ENCODE data around the gene JDP2. TPM values are rescaled to one million over a fixed set of nuclear protein-coding genes. Genes with fewer than 3 reads are reported as not detected.

The JDP2 gene
- total RNA-seq, 1 experiment from 2014 or later, result 23.3 TPM

DNA sequence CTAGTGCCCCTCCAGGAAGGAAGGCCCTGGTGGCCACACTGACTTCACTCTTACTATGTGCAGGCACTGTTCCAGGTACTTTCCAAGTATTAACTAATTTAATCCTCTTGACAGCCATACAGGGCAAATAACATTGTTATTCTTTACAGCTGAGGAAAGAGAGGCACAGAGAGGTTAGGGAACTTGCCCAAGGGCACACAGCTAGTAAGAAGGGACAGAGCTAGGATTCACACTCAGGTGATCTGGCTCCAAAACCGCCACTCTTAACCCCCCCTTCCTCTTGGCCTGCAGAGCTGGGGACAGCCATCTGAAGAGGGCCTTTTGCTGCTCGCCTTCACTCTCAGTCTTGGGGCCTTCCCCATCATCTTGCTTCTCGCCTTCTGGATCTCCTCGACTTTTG lies 4.0 kb downstream of the JDP2 start (continued):
- TF ChIP-seq, protein P1, sequence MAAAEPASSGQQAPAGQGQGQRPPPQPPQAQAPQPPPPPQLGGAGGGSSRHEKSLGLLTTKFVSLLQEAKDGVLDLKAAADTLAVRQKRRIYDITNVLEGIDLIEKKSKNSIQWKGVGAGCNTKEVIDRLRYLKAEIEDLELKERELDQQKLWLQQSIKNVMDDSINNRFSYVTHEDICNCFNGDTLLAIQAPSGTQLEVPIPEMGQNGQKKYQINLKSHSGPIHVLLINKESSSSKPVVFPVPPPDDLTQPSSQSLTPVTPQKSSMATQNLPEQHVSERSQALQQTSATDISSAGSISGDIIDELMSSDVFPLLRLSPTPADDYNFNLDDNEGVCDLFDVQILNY (CRISPR knock-in tag; IDR thresholded peaks at IDR 0.05), result no peak
- TF ChIP-seq PREB (CRISPR knock-in tag; IDR thresholded peaks at IDR 0.05; ENCODE audit: borderline replicate concordance) (no peak), SMAD3 (CRISPR knock-in tag; IDR thresholded peaks at IDR 0.05; ENCODE audit: borderline replicate concordance) (no peak), MYBL2 (CRISPR knock-in tag; IDR thresholded peaks at IDR 0.05) (no peak), NFATC4 (CRISPR knock-in tag; IDR thresholded peaks at IDR 0.05) (no peak), ESRRA (CRISPR knock-in tag; IDR thresholded peaks at IDR 0.05; ENCODE audit: borderline replicate concordance) (no peak), ZNF512 (CRISPR knock-in tag; IDR thresholded peaks at IDR 0.05; ENCODE audit: borderline replicate concordance) (no peak)
- TF ChIP-seq, protein P2, sequence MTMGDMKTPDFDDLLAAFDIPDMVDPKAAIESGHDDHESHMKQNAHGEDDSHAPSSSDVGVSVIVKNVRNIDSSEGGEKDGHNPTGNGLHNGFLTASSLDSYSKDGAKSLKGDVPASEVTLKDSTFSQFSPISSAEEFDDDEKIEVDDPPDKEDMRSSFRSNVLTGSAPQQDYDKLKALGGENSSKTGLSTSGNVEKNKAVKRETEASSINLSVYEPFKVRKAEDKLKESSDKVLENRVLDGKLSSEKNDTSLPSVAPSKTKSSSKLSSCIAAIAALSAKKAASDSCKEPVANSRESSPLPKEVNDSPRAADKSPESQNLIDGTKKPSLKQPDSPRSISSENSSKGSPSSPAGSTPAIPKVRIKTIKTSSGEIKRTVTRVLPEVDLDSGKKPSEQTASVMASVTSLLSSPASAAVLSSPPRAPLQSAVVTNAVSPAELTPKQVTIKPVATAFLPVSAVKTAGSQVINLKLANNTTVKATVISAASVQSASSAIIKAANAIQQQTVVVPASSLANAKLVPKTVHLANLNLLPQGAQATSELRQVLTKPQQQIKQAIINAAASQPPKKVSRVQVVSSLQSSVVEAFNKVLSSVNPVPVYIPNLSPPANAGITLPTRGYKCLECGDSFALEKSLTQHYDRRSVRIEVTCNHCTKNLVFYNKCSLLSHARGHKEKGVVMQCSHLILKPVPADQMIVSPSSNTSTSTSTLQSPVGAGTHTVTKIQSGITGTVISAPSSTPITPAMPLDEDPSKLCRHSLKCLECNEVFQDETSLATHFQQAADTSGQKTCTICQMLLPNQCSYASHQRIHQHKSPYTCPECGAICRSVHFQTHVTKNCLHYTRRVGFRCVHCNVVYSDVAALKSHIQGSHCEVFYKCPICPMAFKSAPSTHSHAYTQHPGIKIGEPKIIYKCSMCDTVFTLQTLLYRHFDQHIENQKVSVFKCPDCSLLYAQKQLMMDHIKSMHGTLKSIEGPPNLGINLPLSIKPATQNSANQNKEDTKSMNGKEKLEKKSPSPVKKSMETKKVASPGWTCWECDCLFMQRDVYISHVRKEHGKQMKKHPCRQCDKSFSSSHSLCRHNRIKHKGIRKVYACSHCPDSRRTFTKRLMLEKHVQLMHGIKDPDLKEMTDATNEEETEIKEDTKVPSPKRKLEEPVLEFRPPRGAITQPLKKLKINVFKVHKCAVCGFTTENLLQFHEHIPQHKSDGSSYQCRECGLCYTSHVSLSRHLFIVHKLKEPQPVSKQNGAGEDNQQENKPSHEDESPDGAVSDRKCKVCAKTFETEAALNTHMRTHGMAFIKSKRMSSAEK (CRISPR knock-in tag; IDR thresholded peaks at IDR 0.05; ENCODE audit: borderline replicate concordance), result no peak

DNA sequence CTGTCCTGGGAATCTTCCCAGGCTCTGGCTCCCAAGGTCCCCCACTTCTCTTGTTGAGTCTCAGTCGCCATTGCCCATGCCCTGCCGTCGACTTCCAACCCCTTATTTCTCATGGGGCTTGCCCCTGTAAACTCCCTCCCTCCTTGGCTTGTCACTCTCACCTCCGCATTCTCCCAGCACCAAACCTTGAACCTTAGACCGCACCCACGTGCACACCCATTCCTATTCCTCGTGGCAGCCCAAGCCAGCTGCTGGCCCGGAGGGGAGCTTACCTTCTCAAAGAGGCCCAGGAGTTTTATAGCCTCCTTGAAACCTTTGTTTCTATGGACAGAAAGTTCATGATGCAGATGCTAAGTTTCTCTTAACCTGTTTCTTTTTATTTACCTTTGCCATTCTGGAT lies 4.6 kb downstream of the JDP2 start:
- TF ChIP-seq SMAD3 (CRISPR knock-in tag; IDR thresholded peaks at IDR 0.05; ENCODE audit: borderline replicate concordance), result no peak
- no peak for TF ChIP-seq IRF2 (CRISPR knock-in tag; IDR thresholded peaks at IDR 0.05; ENCODE audit: borderline replicate concordance, low read depth)
- no peak for TF ChIP-seq CDX4 (CRISPR knock-in tag; IDR thresholded peaks at IDR 0.05; ENCODE audit: borderline replicate concordance)
- TF ChIP-seq SP1 (CRISPR knock-in tag; conservative IDR thresholded peaks at IDR 0.05), result no peak
- TF ChIP-seq KAT7 (CRISPR knock-in tag; IDR thresholded peaks at IDR 0.05; ENCODE audit: borderline replicate concordance), result no peak
- no peak for TF ChIP-seq CREM (CRISPR knock-in tag; IDR thresholded peaks at IDR 0.05)
- TF ChIP-seq ZNF425 (CRISPR knock-in tag; conservative IDR thresholded peaks at IDR 0.05), result no peak
- no peak for TF ChIP-seq ELF4 (CRISPR knock-in tag; IDR thresholded peaks at IDR 0.05; ENCODE audit: low read depth)
- TF ChIP-seq JAZF1 (CRISPR knock-in tag; IDR thresholded peaks at IDR 0.05), result no peak
- TF ChIP-seq ZNF423 (CRISPR knock-in tag; IDR thresholded peaks at IDR 0.05), result no peak
- no peak for TF ChIP-seq ZNF232 (CRISPR knock-in tag; IDR thresholded peaks at IDR 0.05)
- no peak for TF ChIP-seq ZBTB21 (CRISPR knock-in tag; IDR thresholded peaks at IDR 0.05; ENCODE audit: borderline replicate concordance)
- TF ChIP-seq FOXP1 (CRISPR knock-in tag; IDR thresholded peaks at IDR 0.05; ENCODE audit: borderline replicate concordance), result no peak
- TF ChIP-seq SMAD4 (CRISPR knock-in tag; IDR thresholded peaks at IDR 0.05), result no peak
- TF ChIP-seq, protein P3, sequence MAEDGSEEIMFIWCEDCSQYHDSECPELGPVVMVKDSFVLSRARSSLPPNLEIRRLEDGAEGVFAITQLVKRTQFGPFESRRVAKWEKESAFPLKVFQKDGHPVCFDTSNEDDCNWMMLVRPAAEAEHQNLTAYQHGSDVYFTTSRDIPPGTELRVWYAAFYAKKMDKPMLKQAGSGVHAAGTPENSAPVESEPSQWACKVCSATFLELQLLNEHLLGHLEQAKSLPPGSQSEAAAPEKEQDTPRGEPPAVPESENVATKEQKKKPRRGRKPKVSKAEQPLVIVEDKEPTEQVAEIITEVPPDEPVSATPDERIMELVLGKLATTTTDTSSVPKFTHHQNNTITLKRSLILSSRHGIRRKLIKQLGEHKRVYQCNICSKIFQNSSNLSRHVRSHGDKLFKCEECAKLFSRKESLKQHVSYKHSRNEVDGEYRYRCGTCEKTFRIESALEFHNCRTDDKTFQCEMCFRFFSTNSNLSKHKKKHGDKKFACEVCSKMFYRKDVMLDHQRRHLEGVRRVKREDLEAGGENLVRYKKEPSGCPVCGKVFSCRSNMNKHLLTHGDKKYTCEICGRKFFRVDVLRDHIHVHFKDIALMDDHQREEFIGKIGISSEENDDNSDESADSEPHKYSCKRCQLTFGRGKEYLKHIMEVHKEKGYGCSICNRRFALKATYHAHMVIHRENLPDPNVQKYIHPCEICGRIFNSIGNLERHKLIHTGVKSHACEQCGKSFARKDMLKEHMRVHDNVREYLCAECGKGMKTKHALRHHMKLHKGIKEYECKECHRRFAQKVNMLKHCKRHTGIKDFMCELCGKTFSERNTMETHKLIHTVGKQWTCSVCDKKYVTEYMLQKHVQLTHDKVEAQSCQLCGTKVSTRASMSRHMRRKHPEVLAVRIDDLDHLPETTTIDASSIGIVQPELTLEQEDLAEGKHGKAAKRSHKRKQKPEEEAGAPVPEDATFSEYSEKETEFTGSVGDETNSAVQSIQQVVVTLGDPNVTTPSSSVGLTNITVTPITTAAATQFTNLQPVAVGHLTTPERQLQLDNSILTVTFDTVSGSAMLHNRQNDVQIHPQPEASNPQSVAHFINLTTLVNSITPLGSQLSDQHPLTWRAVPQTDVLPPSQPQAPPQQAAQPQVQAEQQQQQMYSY (CRISPR knock-in tag; IDR thresholded peaks at IDR 0.05), result no peak
- ChIA-PET CTCF (no interaction called here), POLR2A (interaction anchor here (0.6 kb wide), 1 partner anchor 11 kb away, joined by 3 read pairs; no protein-coding TSS in a partner anchor)
- Mint-ChIP-seq H3K36me3 (peaks cover 20% of the 10 kb centered on the region), H3K27ac (no peak overlapping the region), H3K27me3 (ENCODE audit: low read depth) (peaks cover 10% of the 10 kb centered on the region; the same call in 1 of the 2 replicates), H3K4me1 (peaks cover 17% of the 10 kb centered on the region), H3K9me3 (no peaks in the 10 kb centered on the region), H3K4me3 (no peak overlapping the region)
- no peak for ATAC-seq
- DNase-seq (ENCODE audit: low spot score), result no peak
